ENCODE data around the gene SRRM2. TPM values are rescaled to one million over a fixed set of nuclear protein-coding genes. Genes with fewer than 3 reads are reported as not detected.

Gene SRRM2
- total and polyA plus RNA-seq, 2 experiments from 2014 or later: 42.6 to 202 TPM

DNA sequence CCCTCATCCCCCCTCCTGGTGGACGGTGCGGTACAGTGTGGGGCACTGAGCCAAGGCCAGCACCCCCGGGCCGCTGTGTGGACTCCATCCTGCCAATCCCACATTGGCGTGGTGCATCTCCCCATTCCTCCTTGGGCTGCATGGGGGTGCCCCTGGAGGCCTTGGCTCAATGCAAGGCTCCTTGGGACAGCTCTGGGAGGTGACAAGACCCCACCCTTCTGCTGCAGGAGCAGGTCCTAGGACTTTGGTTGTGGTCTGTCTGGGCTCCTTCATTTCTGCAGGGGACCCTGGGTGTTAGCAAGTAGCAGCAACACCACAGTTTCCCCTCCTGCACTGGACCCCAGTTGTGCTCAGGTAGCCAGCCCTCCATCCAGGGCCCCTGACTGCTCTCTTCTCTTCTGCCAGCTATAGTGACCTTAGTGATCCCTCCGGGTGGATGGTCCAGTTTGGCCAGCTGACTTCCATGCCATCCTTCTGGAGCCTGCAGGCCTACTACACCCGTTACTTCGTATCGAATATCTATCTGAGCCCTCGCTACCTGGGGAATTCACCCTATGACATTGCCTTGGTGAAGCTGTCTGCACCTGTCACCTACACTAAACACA is 65.9 kb downstream of the SRRM2 start:
- WGBS, 2 experiments (ENCODE audit: low coverage in 1 of 2, low lambda C conversion rate in 2 of 2, missing lambda C conversion rate in 2 of 2): 37 to 54% methylated on average over 10 of the region's 10 CpGs
- Histone ChIP-seq H3K9me3 (ENCODE audit: low read depth) (no peaks in the 10 kb centered on the region), H3K4me2 (ENCODE audit: unreplicated experiment) (no peak overlapping the region), H3K4me1 (ENCODE audit: insufficient read depth) (no peaks in the 10 kb centered on the region), H3K36me3 (ENCODE audit: low read depth) (no peaks in the 10 kb centered on the region), H3K27ac (no peak overlapping the region), H3K27me3 (replicated peaks; ENCODE audit: insufficient read depth) (peaks cover 51% of the 10 kb centered on the region), H4K20me1 (ENCODE audit: insufficient read depth) (no peaks in the 10 kb centered on the region), H3F3A (ENCODE audit: insufficient read depth) (no peaks in the 10 kb centered on the region; the same call in 1 of the 2 replicates), H2AFZ (no peak overlapping the region), H3K79me2 (ENCODE audit: insufficient read depth) (no peaks in the 10 kb centered on the region), H3K9me2 (ENCODE audit: insufficient read depth) (no peaks in the 10 kb centered on the region), H3K9ac (no peak overlapping the region), H3K4me3 (no peak overlapping the region)
- TF ChIP-seq EZH2phosphoT487 (IDR thresholded peaks at IDR 0.05; ENCODE audit: insufficient read depth, low read depth) (no peak), EZH2 (IDR thresholded peaks at IDR 0.05; ENCODE audit: insufficient read depth, poor library complexity, severe bottlenecking) (no peak)
- in situ Hi-C loops (cut with MboI): no loop called here
- no peak for DNase-seq

- Histone ChIP-seq H3K36me3 (ENCODE audit: low read depth) (no peaks in the 10 kb centered on the region), H4K20me1 (ENCODE audit: insufficient read depth) (no peaks in the 10 kb centered on the region), H3K4me1 (ENCODE audit: insufficient read depth) (no peaks in the 10 kb centered on the region), H2AFZ (no peak overlapping the region), H3F3A (ENCODE audit: insufficient read depth) (no peaks in the 10 kb centered on the region; the same call in 1 of the 2 replicates), H3K9ac (no peak overlapping the region), H3K79me2 (ENCODE audit: insufficient read depth) (no peaks in the 10 kb centered on the region), H3K4me2 (ENCODE audit: unreplicated experiment) (no peak overlapping the region), H3K27ac (no peak overlapping the region), H3K4me3 (no peak overlapping the region), H3K9me3 (ENCODE audit: low read depth) (no peaks in the 10 kb centered on the region), H3K27me3 (replicated peaks; ENCODE audit: insufficient read depth) (peaks cover 51% of the 10 kb centered on the region), H3K9me2 (ENCODE audit: insufficient read depth) (no peaks in the 10 kb centered on the region)
- in situ Hi-C loops (cut with MboI): no loop called here
- no peak for TF ChIP-seq EZH2 (IDR thresholded peaks at IDR 0.05; ENCODE audit: insufficient read depth, poor library complexity, severe bottlenecking)
- TF ChIP-seq EZH2phosphoT487 (IDR thresholded peaks at IDR 0.05; ENCODE audit: insufficient read depth, low read depth): no peak
- 65 to 67% methylated on average over 18 of the region's 18 CpGs for WGBS, 2 experiments (ENCODE audit: low coverage in 1 of 2, low lambda C conversion rate in 2 of 2, missing lambda C conversion rate in 2 of 2)
- no peak for DNase-seq
Measured at GRCh38 chr16:2819179-2819938, 66.9 kb downstream of the SRRM2 start.

GRCh38 chr16:2819939-2820835 is 67.7 kb downstream of the SRRM2 start:
- Histone ChIP-seq H4K20me1 (ENCODE audit: insufficient read depth) (no peaks in the 10 kb centered on the region), H3K4me1 (ENCODE audit: insufficient read depth) (no peaks in the 10 kb centered on the region), H3K9ac (no peak overlapping the region), H2AFZ (no peak overlapping the region), H3K79me2 (ENCODE audit: insufficient read depth) (no peaks in the 10 kb centered on the region), H3K4me3 (no peak overlapping the region), H3F3A (ENCODE audit: insufficient read depth) (no peaks in the 10 kb centered on the region; the same call in 1 of the 2 replicates), H3K9me2 (ENCODE audit: insufficient read depth) (no peaks in the 10 kb centered on the region), H3K27me3 (replicated peaks; ENCODE audit: insufficient read depth) (peaks cover 49% of the 10 kb centered on the region), H3K4me2 (ENCODE audit: unreplicated experiment) (no peak overlapping the region), H3K9me3 (ENCODE audit: low read depth) (no peaks in the 10 kb centered on the region), H3K36me3 (ENCODE audit: low read depth) (no peaks in the 10 kb centered on the region), H3K27ac (no peak overlapping the region)
- 51 to 61% methylated on average over 16 to 17 of the region's 17 CpGs for WGBS, 2 experiments (ENCODE audit: low coverage in 1 of 2, low lambda C conversion rate in 2 of 2, missing lambda C conversion rate in 2 of 2)
- TF ChIP-seq EZH2 (IDR thresholded peaks at IDR 0.05; ENCODE audit: insufficient read depth, poor library complexity, severe bottlenecking) (no peak), EZH2phosphoT487 (IDR thresholded peaks at IDR 0.05; ENCODE audit: insufficient read depth, low read depth) (no peak)
- in situ Hi-C loops (cut with MboI): no loop called here
- no peak for DNase-seq

Small RNAs within 50 kb of the gene (small RNA-seq; reads per million reads assigned to genes)
- not detected for gene SNORA3C (ENCODE audit: low read depth, low replicate concordance)

Other genes starting within 250 kb of the SRRM2 start
- 43.2 and 44.9 TPM in 2 replicates for gene ATP6V0C, start 238.7 kb upstream of the SRRM2 start, total RNA-seq (2014; rRNA removed; shearing (Covaris generic))
- gene ATP6V0C, start 238.7 kb upstream of the SRRM2 start, polyA plus RNA-seq (2016; fragmentation: Nextera tagmentation; extraction: Ambion mirVana): 186 and 197 TPM in 2 replicates
- gene AMDHD2, start 232.3 kb upstream of the SRRM2 start, total RNA-seq (2014; rRNA removed; shearing (Covaris generic)): 31.9 and 32.8 TPM in 2 replicates
- 15.2 and 16.1 TPM in 2 replicates for gene AMDHD2, start 232.3 kb upstream of the SRRM2 start, polyA plus RNA-seq (2016; fragmentation: Nextera tagmentation; extraction: Ambion mirVana)
- gene CEMP1, start 221.2 kb upstream of the SRRM2 start, total RNA-seq (2014; rRNA removed; shearing (Covaris generic)): not detected in 2 replicates
- 2.9 and 4.4 TPM in 2 replicates for gene CEMP1, start 221.2 kb upstream of the SRRM2 start, polyA plus RNA-seq (2016; fragmentation: Nextera tagmentation; extraction: Ambion mirVana)
- 16.8 and 21.6 TPM in 2 replicates for gene PDPK1, start 214.6 kb upstream of the SRRM2 start, total RNA-seq (2014; rRNA removed; shearing (Covaris generic))
- gene PDPK1, start 214.6 kb upstream of the SRRM2 start, polyA plus RNA-seq (2016; fragmentation: Nextera tagmentation; extraction: Ambion mirVana): 28.1 and 28.3 TPM in 2 replicates
- 28.1 and 38.3 TPM in 2 replicates for gene KCTD5, start 70.1 kb upstream of the SRRM2 start, total RNA-seq (2014; rRNA removed; shearing (Covaris generic))
- gene KCTD5, start 70.1 kb upstream of the SRRM2 start, polyA plus RNA-seq (2016; fragmentation: Nextera tagmentation; extraction: Ambion mirVana): 33.2 and 33.6 TPM in 2 replicates
- gene PRSS27, start 32.4 kb upstream of the SRRM2 start, total RNA-seq (2014; rRNA removed; shearing (Covaris generic)): 0.76 TPM in 1 of 2 replicates, not detected in the other
- gene PRSS27, start 32.4 kb upstream of the SRRM2 start, polyA plus RNA-seq (2016; fragmentation: Nextera tagmentation; extraction: Ambion mirVana): 0.68 and 0.80 TPM in 2 replicates
- 320 and 713 TPM in 2 replicates for gene ELOB, start 24.6 kb downstream of the SRRM2 start, total RNA-seq (2014; rRNA removed; shearing (Covaris generic))
- 565 and 586 TPM in 2 replicates for gene ELOB, start 24.6 kb downstream of the SRRM2 start, polyA plus RNA-seq (2016; fragmentation: Nextera tagmentation; extraction: Ambion mirVana)
- not detected in 2 replicates for gene PRSS33, start 34.9 kb downstream of the SRRM2 start, total RNA-seq (2014; rRNA removed; shearing (Covaris generic))
- not detected in 2 replicates for gene PRSS33, start 34.9 kb downstream of the SRRM2 start, polyA plus RNA-seq (2016; fragmentation: Nextera tagmentation; extraction: Ambion mirVana)
- gene PRSS41, start 45.8 kb downstream of the SRRM2 start, total RNA-seq (2014; rRNA removed; shearing (Covaris generic)): not detected in 2 replicates
- not detected in 2 replicates for gene PRSS41, start 45.8 kb downstream of the SRRM2 start, polyA plus RNA-seq (2016; fragmentation: Nextera tagmentation; extraction: Ambion mirVana)
- not detected in 2 replicates for gene PRSS21, start 64.6 kb downstream of the SRRM2 start, total RNA-seq (2014; rRNA removed; shearing (Covaris generic))
- not detected in 2 replicates for gene PRSS21, start 64.6 kb downstream of the SRRM2 start, polyA plus RNA-seq (2016; fragmentation: Nextera tagmentation; extraction: Ambion mirVana)
- not detected in 2 replicates for gene ZG16B, start 77.7 kb downstream of the SRRM2 start, total RNA-seq (2014; rRNA removed; shearing (Covaris generic))
- not detected in 2 replicates for gene ZG16B, start 77.7 kb downstream of the SRRM2 start, polyA plus RNA-seq (2016; fragmentation: Nextera tagmentation; extraction: Ambion mirVana)
- not detected in 2 replicates for gene PRSS22, start 105.5 kb downstream of the SRRM2 start, total RNA-seq (2014; rRNA removed; shearing (Covaris generic))
- not detected in 2 replicates for gene PRSS22, start 105.5 kb downstream of the SRRM2 start, polyA plus RNA-seq (2016; fragmentation: Nextera tagmentation; extraction: Ambion mirVana)
- gene FLYWCH2, start 130.6 kb downstream of the SRRM2 start, total RNA-seq (2014; rRNA removed; shearing (Covaris generic)): 60.3 and 112 TPM in 2 replicates
- 48.6 and 53.6 TPM in 2 replicates for gene FLYWCH2, start 130.6 kb downstream of the SRRM2 start, polyA plus RNA-seq (2016; fragmentation: Nextera tagmentation; extraction: Ambion mirVana)
- gene FLYWCH1, start 159.3 kb downstream of the SRRM2 start, total RNA-seq (2014; rRNA removed; shearing (Covaris generic)): 43.3 and 44.7 TPM in 2 replicates
- 16.0 and 18.7 TPM in 2 replicates for gene FLYWCH1, start 159.3 kb downstream of the SRRM2 start, polyA plus RNA-seq (2016; fragmentation: Nextera tagmentation; extraction: Ambion mirVana)
- not detected in 2 replicates for gene KREMEN2, start 211.6 kb downstream of the SRRM2 start, total RNA-seq (2014; rRNA removed; shearing (Covaris generic))
- gene KREMEN2, start 211.6 kb downstream of the SRRM2 start, polyA plus RNA-seq (2016; fragmentation: Nextera tagmentation; extraction: Ambion mirVana): not detected in 2 replicates
- gene PAQR4, start 216.7 kb downstream of the SRRM2 start, total RNA-seq (2014; rRNA removed; shearing (Covaris generic)): 7.7 and 11.3 TPM in 2 replicates
- 5.1 and 5.6 TPM in 2 replicates for gene PAQR4, start 216.7 kb downstream of the SRRM2 start, polyA plus RNA-seq (2016; fragmentation: Nextera tagmentation; extraction: Ambion mirVana)
- 11.0 and 15.6 TPM in 2 replicates for gene PKMYT1, start 227.8 kb downstream of the SRRM2 start, total RNA-seq (2014; rRNA removed; shearing (Covaris generic))
- 21.1 TPM in 2 replicates for gene PKMYT1, start 227.8 kb downstream of the SRRM2 start, polyA plus RNA-seq (2016; fragmentation: Nextera tagmentation; extraction: Ambion mirVana)

Measured in GM23248 (cell line).